Activated CD4-positive, alpha-beta T cell treated with anti-CD3 and anti-CD28 coated beads, Interleukin-2, amount 10 ng/mL, durations not matched to agents 7 days and 5 days (primary cell): ENCODE measurements around the gene SCG2. TPM values are rescaled to one million over a fixed set of nuclear protein-coding genes. Genes with fewer than 3 reads are reported as not detected.
"Not testable (repeated sequence)": the region's sequence is repeated elsewhere in the genome, so short reads cannot be mapped to it uniquely, and the experiment has no call there.

Experiments
- CTCF ChIA-PET: fragments of 350-600 bp; sonication (Branson Sonifier 250); formaldehyde crosslinking; loops from one replicate; lab custom pipeline; 2021; ENCODE audit warnings: antibody characterized with exemption; lab: Charles Lee
- POLR2A ChIA-PET: fragments of 350-600 bp; sonication (Branson Sonifier 250); formaldehyde crosslinking; loops from one replicate; lab custom pipeline; 2021; ENCODE audit warnings: antibody characterized with exemption; lab: Charles Lee
- DNase-seq: peaks from one replicate; pipeline ENCODE4 v3.0.0-alpha.2; 2020
- H3K27ac Mint-ChIP-seq: one replicate; pipeline ENCODE4 v1.8.0; 2021; ENCODE audit warnings: mild to moderate bottlenecking, moderate library complexity, mixed read lengths
- H3K27me3 Mint-ChIP-seq: one replicate; pipeline ENCODE4 v1.8.0; 2021; ENCODE audit warnings: mixed read lengths
- H3K36me3 Mint-ChIP-seq: one replicate; pipeline ENCODE4 v1.8.0; 2021; ENCODE audit warnings: low read depth, mixed read lengths
- H3K4me1 Mint-ChIP-seq: one replicate; pipeline ENCODE4 v1.8.0; 2021; ENCODE audit warnings: mixed read lengths
- H3K4me3 Mint-ChIP-seq: one replicate; pipeline ENCODE4 v1.8.0; 2021; ENCODE audit warnings: mild to moderate bottlenecking, moderate library complexity, mixed read lengths
- H3K9me3 Mint-ChIP-seq: one replicate; pipeline ENCODE4 v1.8.0; 2021; ENCODE audit warnings: mixed read lengths
- total RNA-seq, 2 experiments: library from RNA; stranded (reverse); gene quantifications; one replicate each; pipeline ENCODE4 v1.2.3, GENCODE V29; 2021

The SCG2 gene
- total RNA-seq, 2 experiments from 2014 or later: 0.08 to 0.10 TPM

DNA sequence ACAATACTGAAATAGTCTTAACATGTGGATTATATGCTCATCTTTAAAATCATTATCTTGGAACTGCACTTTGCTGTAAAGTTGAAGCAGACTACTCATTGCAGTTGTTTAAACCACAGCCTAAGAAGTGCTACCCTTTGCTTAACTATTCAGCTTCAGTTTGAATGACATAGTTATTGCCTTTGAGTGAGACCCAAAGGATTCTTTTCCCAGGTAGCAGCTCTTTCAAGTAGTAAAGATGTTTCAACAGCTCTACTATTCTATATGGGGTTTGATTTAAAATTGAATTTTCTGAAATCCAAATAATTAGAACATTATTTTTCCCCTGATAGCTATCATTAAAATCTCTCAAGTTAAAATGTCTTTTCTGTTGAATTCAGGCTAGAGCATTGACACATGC lies 1.1 kb downstream of the SCG2 start:
- POLR2A ChIA-PET: no interaction called here
- Mint-ChIP-seq H3K4me3 (no peak overlapping the region), H3K9me3 (no peaks in the 10 kb centered on the region), H3K27ac (no peak overlapping the region), H3K27me3 (peaks cover 11% of the 10 kb centered on the region), H3K4me1 (peaks cover 1% of the 10 kb centered on the region), H3K36me3 (no peaks in the 10 kb centered on the region)
- CTCF ChIA-PET: no interaction called here
- DNase-seq: no peak

DNA sequence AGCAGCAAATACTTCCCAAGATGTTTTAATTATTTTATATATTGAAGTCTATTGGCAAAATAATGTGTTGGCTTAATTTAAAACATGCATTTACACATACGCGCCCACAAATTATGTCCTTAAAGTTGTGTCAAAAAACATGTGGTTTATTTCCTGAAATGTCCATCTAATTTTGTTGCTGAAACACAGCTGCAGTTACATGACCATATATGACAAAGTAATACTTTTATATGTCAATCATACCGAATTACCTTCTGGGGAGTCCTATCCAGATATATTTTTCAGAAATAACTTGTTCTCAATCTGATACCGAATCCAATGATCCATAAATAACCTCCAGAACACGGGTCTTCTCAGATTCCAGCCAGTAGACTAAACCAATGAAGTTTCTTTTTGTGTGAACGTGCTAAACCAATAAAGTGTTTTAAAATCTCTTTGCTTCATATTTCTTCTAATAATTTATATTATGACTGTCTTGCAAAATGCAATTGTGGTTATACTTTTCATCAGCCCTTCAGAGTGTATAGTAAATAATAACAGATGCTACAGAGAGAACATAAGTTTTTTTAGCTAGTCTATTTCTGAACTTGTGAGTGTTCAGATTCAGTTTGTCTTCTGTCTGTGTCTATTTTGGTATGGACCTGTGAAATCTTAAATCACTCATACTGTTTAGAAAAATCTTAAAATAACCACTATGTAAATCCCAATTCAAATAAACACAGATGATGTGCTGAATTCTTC lies 2.4 kb downstream of the SCG2 start:
- Mint-ChIP-seq H3K4me3 (no peak overlapping the region), H3K9me3 (no peaks in the 10 kb centered on the region), H3K27ac (no peak overlapping the region), H3K4me1 (peaks cover 1% of the 10 kb centered on the region), H3K27me3 (peaks cover 8% of the 10 kb centered on the region), H3K36me3 (no peaks in the 10 kb centered on the region)
- ChIA-PET POLR2A (no interaction called here), CTCF (no interaction called here)
- DNase-seq: no peak

GRCh38 chr2:223598994-223599639 lies 3.0 kb downstream of the SCG2 start:
- H3K27ac Mint-ChIP-seq: no peak overlapping the region
- no peak overlapping the region for H3K4me3 Mint-ChIP-seq
- POLR2A ChIA-PET: no interaction called here
- peaks cover 1% of the 10 kb centered on the region for H3K4me1 Mint-ChIP-seq
- H3K36me3 Mint-ChIP-seq: no peaks in the 10 kb centered on the region
- H3K9me3 Mint-ChIP-seq: no peaks in the 10 kb centered on the region
- H3K27me3 Mint-ChIP-seq: peaks cover 8% of the 10 kb centered on the region
- CTCF ChIA-PET: no interaction called here
- DNase-seq: no peak

DNA sequence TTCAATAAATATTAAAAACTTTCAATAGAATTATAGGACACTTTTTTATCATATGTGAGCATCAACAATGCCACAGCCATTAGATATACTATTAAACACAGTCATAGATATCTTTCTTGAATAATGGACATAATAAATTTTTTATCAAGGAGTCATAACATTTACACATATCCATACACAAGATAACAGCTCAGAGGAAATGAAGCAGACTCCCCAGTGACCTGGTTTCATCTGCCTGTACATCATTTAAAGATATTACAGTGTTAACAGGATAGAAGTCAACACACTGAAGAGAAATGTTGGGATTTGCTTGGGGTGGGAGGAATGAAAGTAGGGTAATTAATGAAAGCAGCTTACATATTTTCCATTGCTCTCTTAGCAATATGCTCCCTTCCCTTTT lies 5.1 kb downstream of the SCG2 start:
- peaks cover 8% of the 10 kb centered on the region for H3K27me3 Mint-ChIP-seq
- no peak for DNase-seq
- ChIA-PET POLR2A (no interaction called here), CTCF (no interaction called here)
- no peak overlapping the region for H3K27ac Mint-ChIP-seq
- H3K9me3 Mint-ChIP-seq: no peaks in the 10 kb centered on the region
- no peaks in the 10 kb centered on the region for H3K4me1 Mint-ChIP-seq
- no peak overlapping the region for H3K4me3 Mint-ChIP-seq
- H3K36me3 Mint-ChIP-seq: no peaks in the 10 kb centered on the region

DNA sequence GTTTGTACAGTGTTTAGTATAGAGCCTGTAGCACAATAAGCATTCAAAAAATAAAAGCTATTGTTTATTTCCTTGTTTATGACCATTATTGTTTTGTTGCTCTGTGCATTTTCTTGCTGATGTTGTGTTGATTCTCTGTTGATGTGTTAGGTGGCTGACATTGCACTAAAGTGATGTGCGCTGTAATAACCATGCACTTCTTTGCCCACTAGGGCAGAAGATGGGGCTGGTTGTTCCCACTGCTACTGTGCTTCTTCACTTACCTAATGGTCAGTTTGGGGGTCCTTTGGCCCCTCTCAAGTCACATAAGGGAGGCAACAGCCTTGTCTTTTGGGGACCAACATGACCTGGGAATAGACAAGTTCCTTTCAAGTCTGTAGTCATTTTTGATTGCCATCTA lies 6.0 kb downstream of the SCG2 start:
- H3K4me1 Mint-ChIP-seq: no peaks in the 10 kb centered on the region
- H3K27me3 Mint-ChIP-seq: peaks cover 5% of the 10 kb centered on the region
- ChIA-PET POLR2A (no interaction called here), CTCF (no interaction called here)
- H3K36me3 Mint-ChIP-seq: no peaks in the 10 kb centered on the region
- H3K27ac Mint-ChIP-seq: no peak overlapping the region
- no peak overlapping the region for H3K4me3 Mint-ChIP-seq
- DNase-seq: no peak
- H3K9me3 Mint-ChIP-seq: no peaks in the 10 kb centered on the region

- CTCF ChIA-PET: no interaction called here
- Mint-ChIP-seq H3K4me1 (no peaks in the 10 kb centered on the region), H3K36me3 (no peaks in the 10 kb centered on the region), H3K9me3 (no peaks in the 10 kb centered on the region), H3K27ac (no peak overlapping the region), H3K4me3 (no peak overlapping the region), H3K27me3 (peaks cover 2% of the 10 kb centered on the region)
- no peak for DNase-seq
- POLR2A ChIA-PET: no interaction called here
These were observed 7.3 kb downstream of the SCG2 start for GRCh38 chr2:223594831-223595230.

DNA sequence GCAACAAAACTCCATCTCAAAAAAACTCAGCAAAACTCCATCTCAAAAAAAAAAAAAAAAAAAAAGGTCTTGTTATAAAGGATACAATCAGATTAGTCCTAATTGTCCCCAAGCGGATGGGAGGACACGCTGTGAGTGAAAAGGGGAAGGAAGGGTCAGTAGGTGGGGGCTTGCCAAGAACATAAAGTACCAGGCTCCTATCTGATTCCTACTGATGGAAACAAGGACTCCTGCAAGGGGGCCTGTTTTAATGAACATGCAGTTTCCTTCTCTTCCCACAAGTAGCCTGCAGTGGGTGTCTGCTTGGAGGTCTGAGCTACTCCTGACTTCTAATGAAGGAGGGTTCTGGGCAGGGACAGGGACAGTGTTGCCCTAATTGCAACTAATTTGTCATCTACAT lies 7.9 kb downstream of the SCG2 start:
- POLR2A ChIA-PET: no interaction called here
- Mint-ChIP-seq H3K27me3 (no peaks in the 10 kb centered on the region), H3K4me3 (no peak overlapping the region), H3K4me1 (no peaks in the 10 kb centered on the region), H3K27ac (no peak overlapping the region), H3K9me3 (no peaks in the 10 kb centered on the region), H3K36me3 (no peaks in the 10 kb centered on the region)
- CTCF ChIA-PET: no interaction called here
- no peak for DNase-seq

- H3K4me1 Mint-ChIP-seq, H3K27ac Mint-ChIP-seq, H3K27me3 Mint-ChIP-seq, H3K9me3 Mint-ChIP-seq, CTCF ChIA-PET, DNase-seq, POLR2A ChIA-PET, H3K4me3 Mint-ChIP-seq, H3K36me3 Mint-ChIP-seq: not testable (repeated sequence)
These were observed 9.5 kb downstream of the SCG2 start for GRCh38 chr2:223592689-223593088.

GRCh38 chr2:223591596-223591995 lies 10.6 kb downstream of the SCG2 start:
- DNase-seq: no peak
- Mint-ChIP-seq H3K27me3 (no peaks in the 10 kb centered on the region), H3K4me1 (no peaks in the 10 kb centered on the region), H3K9me3 (no peaks in the 10 kb centered on the region), H3K27ac (no peak overlapping the region), H3K36me3 (no peaks in the 10 kb centered on the region), H3K4me3 (no peak overlapping the region)
- CTCF ChIA-PET: no interaction called here
- POLR2A ChIA-PET: no interaction called here

GRCh38 chr2:223590964-223591363 lies 11.2 kb downstream of the SCG2 start:
- no peaks in the 10 kb centered on the region for H3K9me3 Mint-ChIP-seq
- H3K27me3 Mint-ChIP-seq: no peaks in the 10 kb centered on the region
- ChIA-PET POLR2A (no interaction called here), CTCF (no interaction called here)
- no peaks in the 10 kb centered on the region for H3K36me3 Mint-ChIP-seq
- H3K27ac Mint-ChIP-seq: no peak overlapping the region
- no peak overlapping the region for H3K4me3 Mint-ChIP-seq
- H3K4me1 Mint-ChIP-seq: no peaks in the 10 kb centered on the region
- no peak for DNase-seq

GRCh38 chr2:223589901-223590300 lies 12.3 kb downstream of the SCG2 start:
- no peak for DNase-seq
- ChIA-PET POLR2A (no interaction called here), CTCF (no interaction called here)
- Mint-ChIP-seq H3K9me3 (no peaks in the 10 kb centered on the region), H3K27me3 (no peaks in the 10 kb centered on the region), H3K36me3 (no peaks in the 10 kb centered on the region), H3K4me3 (no peak overlapping the region), H3K27ac (no peak overlapping the region), H3K4me1 (no peaks in the 10 kb centered on the region)

DNA sequence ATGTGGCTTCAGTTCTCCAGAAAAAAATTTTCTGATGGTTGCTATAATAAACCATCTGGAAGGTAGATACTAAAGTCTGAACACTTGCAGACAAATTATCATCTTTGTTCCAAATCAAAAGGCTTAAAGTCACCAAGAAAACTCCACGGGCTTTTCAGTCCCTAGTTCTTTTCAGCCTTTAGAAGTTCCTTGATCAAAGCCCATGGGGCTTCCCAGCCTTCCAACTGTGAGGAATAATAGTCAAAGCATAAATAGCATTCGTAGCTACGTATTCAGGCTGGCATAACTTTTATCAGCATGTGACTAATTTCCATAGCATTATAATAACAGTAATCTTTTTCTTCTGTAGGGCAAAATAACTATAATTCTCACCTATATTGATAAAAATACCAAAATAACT lies 13.9 kb downstream of the SCG2 start:
- Mint-ChIP-seq H3K4me1 (no peaks in the 10 kb centered on the region), H3K27ac (no peak overlapping the region), H3K27me3 (no peaks in the 10 kb centered on the region), H3K4me3 (no peak overlapping the region), H3K9me3 (no peaks in the 10 kb centered on the region), H3K36me3 (no peaks in the 10 kb centered on the region)
- CTCF ChIA-PET: no interaction called here
- DNase-seq: no peak
- POLR2A ChIA-PET: no interaction called here

DNA sequence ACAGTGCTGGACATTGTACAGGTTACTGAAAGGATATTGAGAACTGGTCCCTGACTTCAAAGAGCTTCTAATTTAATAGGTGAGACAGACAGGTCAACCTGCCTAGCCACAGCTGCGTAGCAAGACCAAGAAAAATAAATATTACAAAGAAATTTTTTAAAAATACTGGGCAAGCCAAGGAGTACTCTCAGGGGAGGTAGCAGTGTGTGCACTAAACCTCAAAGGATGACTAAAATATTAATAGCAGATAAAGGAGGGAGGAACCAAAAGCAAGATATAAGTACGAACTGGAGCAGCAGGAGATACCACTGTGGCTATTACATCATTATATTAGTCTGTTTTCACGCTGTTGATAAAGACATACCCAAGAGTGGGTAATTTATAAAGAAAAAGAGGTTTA lies 14.9 kb downstream of the SCG2 start:
- DNase-seq: no peak
- Mint-ChIP-seq H3K4me3 (no peak overlapping the region), H3K27me3 (no peaks in the 10 kb centered on the region), H3K4me1 (no peaks in the 10 kb centered on the region), H3K27ac (no peak overlapping the region), H3K9me3 (no peaks in the 10 kb centered on the region), H3K36me3 (no peaks in the 10 kb centered on the region)
- POLR2A ChIA-PET: no interaction called here
- CTCF ChIA-PET: no interaction called here

DNA sequence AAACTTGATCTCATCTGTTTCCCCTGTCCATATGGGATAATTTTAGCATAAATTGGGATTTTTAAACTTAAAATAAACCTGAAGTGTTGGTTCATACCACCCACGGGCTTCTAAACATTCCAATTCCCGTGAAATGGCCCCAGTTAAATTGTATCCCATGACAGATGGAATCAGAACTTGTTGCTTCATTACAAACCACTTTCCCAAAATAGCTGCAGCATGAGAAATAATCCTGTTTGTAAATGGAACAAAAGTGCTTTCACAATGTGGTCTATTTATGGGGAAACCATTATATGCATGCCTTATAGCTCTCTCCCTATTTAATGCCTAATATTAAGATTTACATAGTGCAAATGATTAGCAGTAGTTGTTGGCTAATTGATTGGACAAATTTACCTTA lies 15.9 kb downstream of the SCG2 start:
- Mint-ChIP-seq H3K4me3 (no peak overlapping the region), H3K4me1 (no peaks in the 10 kb centered on the region), H3K27ac (no peak overlapping the region), H3K36me3 (no peaks in the 10 kb centered on the region), H3K27me3 (no peaks in the 10 kb centered on the region), H3K9me3 (no peaks in the 10 kb centered on the region)
- CTCF ChIA-PET: no interaction called here
- no peak for DNase-seq
- POLR2A ChIA-PET: no interaction called here
